ENCODE results near the gene RBM38. TPM values are rescaled to one million over a fixed set of nuclear protein-coding genes. Genes with fewer than 3 reads are reported as not detected.

The RBM38 gene
- total and polyA plus RNA-seq, 7 donors = 73.2 to 308 (median 135) TPM

- WGBS, 3 donors = 12 to 15% (median 15%) methylated on average over 30 to 33 of the region's 33 CpGs
- peak overlapping the region; percentile 36 for H3K4me3 ChIP-seq
Measured at GRCh38 chr20:57440678-57441509, 49.7 kb downstream of the RBM38 start.

GRCh38 chr20:57441510-57442154, 50.4 kb downstream of the RBM38 start:
- TF ChIP-seq CTCF (IDR thresholded peaks at IDR 0.05) = no peak
- H3K27me3 ChIP-seq (ENCODE audit: insufficient read depth in 3 of 3, low read length in 2 of 3) = no peaks in the 10 kb centered on the region
- H3K4me1 ChIP-seq = peaks cover 51% of the 10 kb centered on the region
- H3K4me3 ChIP-seq = no peak overlapping the region
- WGBS, 3 donors = 35 to 67% (median 48%) methylated on average over 16 of the region's 16 CpGs
- ATAC-seq (no peak), DNase-seq (no peak)
- H3K27ac ChIP-seq = peak overlapping the region; percentile 98
- H3K36me3 ChIP-seq (ENCODE audit: insufficient read depth in 1 of 2, low read depth in 1 of 2) = no peaks in the 10 kb centered on the region
- H3K9me3 ChIP-seq = no peaks in the 10 kb centered on the region
- intact Hi-C loops (cut with DNase I) = no loop called here

More at GRCh38 chr20:57440678-57441509, 49.7 kb downstream of the RBM38 start:
- Histone ChIP-seq H3K27ac (peak overlapping the region; percentile 98), H3K27me3 (ENCODE audit: insufficient read depth in 3 of 3, low read length in 2 of 3) (no peaks in the 10 kb centered on the region), H3K4me1 (peaks cover 56% of the 10 kb centered on the region), H3K36me3 (ENCODE audit: insufficient read depth in 1 of 2, low read depth in 1 of 2) (no peaks in the 10 kb centered on the region), H3K9me3 (no peaks in the 10 kb centered on the region)
- DNase-seq = peak; percentile 84 to 93
- intact Hi-C loops (cut with DNase I) = no loop called here
- ATAC-seq = peak; percentile 71 to 81 (median 76)
- no peak for TF ChIP-seq CTCF (IDR thresholded peaks at IDR 0.05)

- intact Hi-C loops (cut with DNase I) = no loop called here
- Histone ChIP-seq H3K4me1 (peaks cover 49% of the 10 kb centered on the region), H3K36me3 (ENCODE audit: insufficient read depth in 1 of 2, low read depth in 1 of 2) (no peaks in the 10 kb centered on the region), H3K4me3 (no peak overlapping the region), H3K27ac (peak overlapping the region; percentile 98), H3K27me3 (ENCODE audit: insufficient read depth in 3 of 3, low read length in 2 of 3) (no peaks in the 10 kb centered on the region), H3K9me3 (no peaks in the 10 kb centered on the region)
- ATAC-seq (peak in 1 of 4 donors; percentile 14), DNase-seq (peak in 1 of 2 donors; percentile 64)
- no peak for TF ChIP-seq CTCF (IDR thresholded peaks at IDR 0.05)
- WGBS, 3 donors = 56 to 75% (median 61%) methylated on average over 16 to 17 of the region's 17 CpGs
Measured at GRCh38 chr20:57442158-57442887, 51.1 kb downstream of the RBM38 start.

GRCh38 chr20:57442888-57443239, 51.7 kb downstream of the RBM38 start:
- H3K36me3 ChIP-seq (ENCODE audit: insufficient read depth in 1 of 2, low read depth in 1 of 2) = no peaks in the 10 kb centered on the region
- WGBS, 3 donors = 52 to 77% (median 54%) methylated on average over 9 of the region's 9 CpGs
- H3K4me3 ChIP-seq = no peak overlapping the region
- H3K4me1 ChIP-seq = peaks cover 55% of the 10 kb centered on the region
- intact Hi-C loops (cut with DNase I) = no loop called here
- no peaks in the 10 kb centered on the region for H3K9me3 ChIP-seq
- peak overlapping the region; percentile 98 for H3K27ac ChIP-seq
- no peak for TF ChIP-seq CTCF (IDR thresholded peaks at IDR 0.05)
- H3K27me3 ChIP-seq (ENCODE audit: insufficient read depth in 3 of 3, low read length in 2 of 3) = no peaks in the 10 kb centered on the region
- peak in 2 of 4 donors; percentile 11 to 20 for ATAC-seq
- peak in 1 of 2 donors; percentile 70 for DNase-seq

Measured in psoas muscle (tissue), 8 donors.